Measurements from ENCODE around the gene GTPBP4. TPM values are rescaled to one million over a fixed set of nuclear protein-coding genes. Genes with fewer than 3 reads are reported as not detected.

Gene GTPBP4
- total RNA-seq, 1 donor from 2014 or later: 46.2 TPM

GRCh38 chr10:970311-971149 is 17.7 kb upstream of the GTPBP4 start:
- TF ChIP-seq, protein P1, sequence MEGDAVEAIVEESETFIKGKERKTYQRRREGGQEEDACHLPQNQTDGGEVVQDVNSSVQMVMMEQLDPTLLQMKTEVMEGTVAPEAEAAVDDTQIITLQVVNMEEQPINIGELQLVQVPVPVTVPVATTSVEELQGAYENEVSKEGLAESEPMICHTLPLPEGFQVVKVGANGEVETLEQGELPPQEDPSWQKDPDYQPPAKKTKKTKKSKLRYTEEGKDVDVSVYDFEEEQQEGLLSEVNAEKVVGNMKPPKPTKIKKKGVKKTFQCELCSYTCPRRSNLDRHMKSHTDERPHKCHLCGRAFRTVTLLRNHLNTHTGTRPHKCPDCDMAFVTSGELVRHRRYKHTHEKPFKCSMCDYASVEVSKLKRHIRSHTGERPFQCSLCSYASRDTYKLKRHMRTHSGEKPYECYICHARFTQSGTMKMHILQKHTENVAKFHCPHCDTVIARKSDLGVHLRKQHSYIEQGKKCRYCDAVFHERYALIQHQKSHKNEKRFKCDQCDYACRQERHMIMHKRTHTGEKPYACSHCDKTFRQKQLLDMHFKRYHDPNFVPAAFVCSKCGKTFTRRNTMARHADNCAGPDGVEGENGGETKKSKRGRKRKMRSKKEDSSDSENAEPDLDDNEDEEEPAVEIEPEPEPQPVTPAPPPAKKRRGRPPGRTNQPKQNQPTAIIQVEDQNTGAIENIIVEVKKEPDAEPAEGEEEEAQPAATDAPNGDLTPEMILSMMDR (IDR thresholded peaks at IDR 0.05; ENCODE audit: unreplicated experiment): no peak
- Mint-ChIP-seq H3K27me3 (ENCODE audit: unreplicated experiment) (peaks cover 5% of the 10 kb centered on the region), H3K4me3 (ENCODE audit: unreplicated experiment) (no peak overlapping the region), H3K36me3 (ENCODE audit: low read depth, unreplicated experiment) (peaks cover 4% of the 10 kb centered on the region), H3K9me3 (ENCODE audit: unreplicated experiment) (peaks cover 5% of the 10 kb centered on the region), H3K27ac (ENCODE audit: unreplicated experiment) (no peak overlapping the region), H3K4me1 (ENCODE audit: unreplicated experiment) (peaks cover 11% of the 10 kb centered on the region)
- DNase-seq (ENCODE audit: low spot score): no peak

DNA sequence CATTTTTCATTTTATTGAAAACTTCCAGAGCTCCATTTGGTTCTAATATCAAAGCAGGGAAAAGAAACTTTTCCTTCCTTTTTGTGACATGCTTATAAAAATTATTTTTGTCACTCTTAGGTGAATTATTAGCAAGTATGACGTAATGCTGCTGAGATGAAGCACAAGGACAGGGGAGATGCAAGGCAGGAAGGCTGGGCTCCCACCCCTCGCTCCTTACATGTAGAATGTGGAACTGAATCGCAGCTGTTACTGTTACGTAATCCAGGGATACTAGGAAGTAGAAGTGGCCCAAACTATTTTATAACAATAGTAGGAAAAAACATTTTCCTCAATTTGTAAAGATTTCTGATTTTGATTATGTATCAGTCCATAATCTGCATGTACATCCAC is 17.1 kb upstream of the GTPBP4 start:
- no peak overlapping the region for H3K4me3 Mint-ChIP-seq (ENCODE audit: unreplicated experiment)
- H3K9me3 Mint-ChIP-seq (ENCODE audit: unreplicated experiment): peaks cover 5% of the 10 kb centered on the region
- H3K4me1 Mint-ChIP-seq (ENCODE audit: unreplicated experiment): peaks cover 11% of the 10 kb centered on the region
- DNase-seq (ENCODE audit: low spot score): no peak
- no peaks in the 10 kb centered on the region for H3K36me3 Mint-ChIP-seq (ENCODE audit: low read depth, unreplicated experiment)
- TF ChIP-seq, protein P1 (IDR thresholded peaks at IDR 0.05; ENCODE audit: unreplicated experiment): no peak
- peaks cover 2% of the 10 kb centered on the region for H3K27me3 Mint-ChIP-seq (ENCODE audit: unreplicated experiment)
- no peak overlapping the region for H3K27ac Mint-ChIP-seq (ENCODE audit: unreplicated experiment)

DNA sequence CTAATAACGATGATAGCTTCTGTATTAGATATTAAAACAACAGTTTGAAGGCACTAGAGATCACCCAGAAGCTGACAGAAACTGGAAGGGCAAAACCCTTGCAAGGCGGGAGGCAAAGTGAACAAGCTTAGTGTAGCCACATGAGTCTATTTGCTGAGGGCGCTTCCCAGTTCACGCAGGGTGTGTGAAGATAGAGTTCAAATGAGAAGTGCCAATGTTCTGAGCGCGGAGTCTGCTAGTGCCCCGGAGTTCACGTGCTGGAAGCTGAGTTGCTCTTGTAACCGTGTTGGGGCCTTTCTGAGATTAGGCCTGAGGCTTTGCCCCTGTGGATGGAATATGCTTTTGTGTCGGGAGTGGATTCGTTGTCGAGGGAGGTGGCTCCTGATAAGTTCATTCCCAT is 16.6 kb upstream of the GTPBP4 start:
- Mint-ChIP-seq H3K9me3 (ENCODE audit: unreplicated experiment) (peaks cover 5% of the 10 kb centered on the region), H3K27ac (ENCODE audit: unreplicated experiment) (no peak overlapping the region), H3K4me1 (ENCODE audit: unreplicated experiment) (peaks cover 11% of the 10 kb centered on the region), H3K4me3 (ENCODE audit: unreplicated experiment) (no peak overlapping the region), H3K27me3 (ENCODE audit: unreplicated experiment) (peaks cover 2% of the 10 kb centered on the region), H3K36me3 (ENCODE audit: low read depth, unreplicated experiment) (peaks cover 2% of the 10 kb centered on the region)
- no peak for DNase-seq (ENCODE audit: low spot score)
- TF ChIP-seq, protein P1 (IDR thresholded peaks at IDR 0.05; ENCODE audit: unreplicated experiment): no peak

DNA sequence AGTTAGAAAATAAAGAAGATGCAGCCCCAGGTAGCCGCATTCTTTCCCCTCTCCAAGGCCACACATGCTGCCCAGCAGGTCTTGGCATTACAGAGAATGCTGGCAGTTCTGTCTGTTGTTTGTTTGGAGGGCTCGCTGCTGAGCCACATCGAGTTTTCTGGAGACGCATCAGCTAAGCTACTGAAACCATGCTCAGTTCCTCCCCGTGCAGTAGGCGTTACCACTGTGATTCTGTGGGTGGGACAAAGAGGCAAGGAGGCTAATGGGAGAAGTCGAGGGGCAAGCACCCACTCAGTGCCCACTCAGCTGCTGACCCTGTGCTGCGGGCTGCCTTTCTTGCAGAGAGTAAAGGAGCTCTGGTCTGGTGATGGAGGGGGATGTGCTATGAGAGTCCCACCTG is 15.5 kb upstream of the GTPBP4 start:
- H3K27ac Mint-ChIP-seq (ENCODE audit: unreplicated experiment): no peak overlapping the region
- no peak for DNase-seq (ENCODE audit: low spot score)
- H3K4me3 Mint-ChIP-seq (ENCODE audit: unreplicated experiment): no peak overlapping the region
- peaks cover 5% of the 10 kb centered on the region for H3K36me3 Mint-ChIP-seq (ENCODE audit: low read depth, unreplicated experiment)
- H3K9me3 Mint-ChIP-seq (ENCODE audit: unreplicated experiment): peaks cover 5% of the 10 kb centered on the region
- TF ChIP-seq, protein P1 (IDR thresholded peaks at IDR 0.05; ENCODE audit: unreplicated experiment): no peak
- peaks cover 11% of the 10 kb centered on the region for H3K4me1 Mint-ChIP-seq (ENCODE audit: unreplicated experiment)
- H3K27me3 Mint-ChIP-seq (ENCODE audit: unreplicated experiment): peaks cover 2% of the 10 kb centered on the region

GRCh38 chr10:974038-974784 is 14.0 kb upstream of the GTPBP4 start:
- Mint-ChIP-seq H3K27me3 (ENCODE audit: unreplicated experiment) (peaks cover 2% of the 10 kb centered on the region), H3K9me3 (ENCODE audit: unreplicated experiment) (peaks cover 10% of the 10 kb centered on the region), H3K27ac (ENCODE audit: unreplicated experiment) (no peak overlapping the region), H3K4me1 (ENCODE audit: unreplicated experiment) (peaks cover 3% of the 10 kb centered on the region), H3K4me3 (ENCODE audit: unreplicated experiment) (no peak overlapping the region), H3K36me3 (ENCODE audit: low read depth, unreplicated experiment) (peaks cover 5% of the 10 kb centered on the region)
- DNase-seq (ENCODE audit: low spot score): no peak
- TF ChIP-seq, protein P1 (IDR thresholded peaks at IDR 0.05; ENCODE audit: unreplicated experiment): no peak

Data from endothelial cell (in vitro differentiated cells).